ENCODE results near the gene AMH. TPM values are rescaled to one million over a fixed set of nuclear protein-coding genes. Genes with fewer than 3 reads are reported as not detected.
A peak's percentile ranks its signal among the peaks of the same experiment; 100 is the strongest.

AMH gene
- total RNA-seq, 1 donor from 2014 or later: 5.6 TPM

- peaks cover 45% of the 10 kb centered on the region for H3K4me1 Mint-ChIP-seq (ENCODE audit: unreplicated experiment)
- H3K27me3 Mint-ChIP-seq (ENCODE audit: unreplicated experiment): peaks cover 17% of the 10 kb centered on the region
- H3K4me3 Mint-ChIP-seq (ENCODE audit: unreplicated experiment): peak overlapping the region; percentile 98
- peak overlapping the region; percentile 98 for H3K27ac Mint-ChIP-seq (ENCODE audit: unreplicated experiment)
- TF ChIP-seq, protein P1, sequence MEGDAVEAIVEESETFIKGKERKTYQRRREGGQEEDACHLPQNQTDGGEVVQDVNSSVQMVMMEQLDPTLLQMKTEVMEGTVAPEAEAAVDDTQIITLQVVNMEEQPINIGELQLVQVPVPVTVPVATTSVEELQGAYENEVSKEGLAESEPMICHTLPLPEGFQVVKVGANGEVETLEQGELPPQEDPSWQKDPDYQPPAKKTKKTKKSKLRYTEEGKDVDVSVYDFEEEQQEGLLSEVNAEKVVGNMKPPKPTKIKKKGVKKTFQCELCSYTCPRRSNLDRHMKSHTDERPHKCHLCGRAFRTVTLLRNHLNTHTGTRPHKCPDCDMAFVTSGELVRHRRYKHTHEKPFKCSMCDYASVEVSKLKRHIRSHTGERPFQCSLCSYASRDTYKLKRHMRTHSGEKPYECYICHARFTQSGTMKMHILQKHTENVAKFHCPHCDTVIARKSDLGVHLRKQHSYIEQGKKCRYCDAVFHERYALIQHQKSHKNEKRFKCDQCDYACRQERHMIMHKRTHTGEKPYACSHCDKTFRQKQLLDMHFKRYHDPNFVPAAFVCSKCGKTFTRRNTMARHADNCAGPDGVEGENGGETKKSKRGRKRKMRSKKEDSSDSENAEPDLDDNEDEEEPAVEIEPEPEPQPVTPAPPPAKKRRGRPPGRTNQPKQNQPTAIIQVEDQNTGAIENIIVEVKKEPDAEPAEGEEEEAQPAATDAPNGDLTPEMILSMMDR (IDR thresholded peaks at IDR 0.05; ENCODE audit: unreplicated experiment): no peak
- no peak for DNase-seq (ENCODE audit: low spot score)
- peaks cover 20% of the 10 kb centered on the region for H3K36me3 Mint-ChIP-seq (ENCODE audit: low read depth, unreplicated experiment)
- H3K9me3 Mint-ChIP-seq (ENCODE audit: unreplicated experiment): no peaks in the 10 kb centered on the region
These were observed 9.1 kb upstream of the AMH start for GRCh38 chr19:2239771-2240770.

DNA sequence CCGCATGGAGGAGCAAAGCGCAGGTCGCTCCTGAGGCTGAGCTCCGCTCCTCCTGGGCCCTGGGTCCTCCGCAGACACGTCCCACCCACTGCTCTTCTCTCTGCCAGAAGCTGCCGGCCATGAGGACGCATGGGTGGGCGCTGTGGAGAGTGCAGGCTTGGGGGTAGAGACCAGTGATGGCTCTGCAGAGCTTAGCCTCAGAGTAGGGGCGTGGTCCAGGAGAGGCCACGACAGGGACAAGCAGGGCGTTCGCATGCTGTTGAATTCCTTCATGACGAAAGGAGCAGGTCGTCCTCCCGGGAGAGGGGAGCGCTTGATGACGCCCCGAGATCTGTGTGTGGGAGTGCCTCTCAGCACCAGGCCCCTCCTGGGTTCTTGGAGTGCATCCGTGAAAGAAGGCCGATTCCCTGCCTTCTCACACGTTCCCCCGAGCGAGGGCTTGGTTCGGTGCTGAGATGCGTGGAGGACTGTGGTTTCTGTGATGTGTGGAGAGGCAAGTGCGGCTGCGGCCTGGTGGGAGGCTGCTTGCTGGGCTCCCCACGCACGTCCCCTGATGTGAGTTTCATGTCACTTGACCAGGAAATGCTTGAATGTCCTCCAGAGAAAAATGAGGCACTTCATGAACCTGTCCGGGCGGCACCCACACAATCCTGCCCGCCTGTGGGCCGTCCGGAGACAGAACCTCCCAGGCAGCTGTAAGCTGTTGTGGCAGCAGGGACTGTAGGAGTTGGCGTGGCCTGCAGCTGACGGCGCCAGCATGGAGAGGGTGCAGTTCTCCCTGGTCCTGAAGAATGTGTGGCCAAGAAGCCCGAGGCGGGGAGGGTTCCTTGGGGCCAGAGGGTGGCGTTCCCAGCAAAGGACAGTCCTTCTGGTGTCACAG is 8.0 kb upstream of the AMH start:
- DNase-seq (ENCODE audit: low spot score): no peak
- TF ChIP-seq, protein P1 (IDR thresholded peaks at IDR 0.05; ENCODE audit: unreplicated experiment): no peak
- H3K9me3 Mint-ChIP-seq (ENCODE audit: unreplicated experiment): no peaks in the 10 kb centered on the region
- H3K27ac Mint-ChIP-seq (ENCODE audit: unreplicated experiment): peak overlapping the region; percentile 90
- H3K4me1 Mint-ChIP-seq (ENCODE audit: unreplicated experiment): peaks cover 43% of the 10 kb centered on the region
- H3K4me3 Mint-ChIP-seq (ENCODE audit: unreplicated experiment): peak overlapping the region; percentile 82
- H3K27me3 Mint-ChIP-seq (ENCODE audit: unreplicated experiment): peaks cover 17% of the 10 kb centered on the region
- peaks cover 23% of the 10 kb centered on the region for H3K36me3 Mint-ChIP-seq (ENCODE audit: low read depth, unreplicated experiment)

GRCh38 chr19:2242092-2242537 is 7.0 kb upstream of the AMH start:
- Mint-ChIP-seq H3K36me3 (ENCODE audit: low read depth, unreplicated experiment) (peaks cover 23% of the 10 kb centered on the region), H3K4me1 (ENCODE audit: unreplicated experiment) (peaks cover 43% of the 10 kb centered on the region), H3K27ac (ENCODE audit: unreplicated experiment) (no peak overlapping the region), H3K27me3 (ENCODE audit: unreplicated experiment) (peaks cover 17% of the 10 kb centered on the region), H3K4me3 (ENCODE audit: unreplicated experiment) (no peak overlapping the region), H3K9me3 (ENCODE audit: unreplicated experiment) (no peaks in the 10 kb centered on the region)
- no peak for DNase-seq (ENCODE audit: low spot score)
- TF ChIP-seq, protein P1 (IDR thresholded peaks at IDR 0.05; ENCODE audit: unreplicated experiment): no peak

DNA sequence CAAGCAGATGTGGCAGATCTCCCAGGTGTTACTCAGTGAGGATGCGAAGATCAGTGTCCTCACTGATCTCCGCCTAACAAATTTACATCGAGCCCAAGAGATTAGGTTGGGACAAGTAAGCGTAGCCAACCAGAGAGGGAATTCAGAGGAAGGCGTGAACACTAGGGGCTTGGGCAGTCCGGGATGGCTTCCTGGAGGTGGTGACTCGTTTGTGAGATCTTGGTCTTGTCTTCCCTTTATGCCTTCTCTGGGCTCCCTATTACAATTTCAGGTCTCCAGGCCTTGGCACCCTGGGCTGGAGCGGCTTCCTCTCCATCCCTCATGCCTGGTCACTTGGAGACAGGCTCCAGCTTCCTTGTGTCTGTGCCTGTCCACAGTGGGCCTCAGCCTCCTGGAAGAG is 6.3 kb upstream of the AMH start:
- Mint-ChIP-seq H3K4me1 (ENCODE audit: unreplicated experiment) (peaks cover 40% of the 10 kb centered on the region), H3K27me3 (ENCODE audit: unreplicated experiment) (peaks cover 11% of the 10 kb centered on the region), H3K36me3 (ENCODE audit: low read depth, unreplicated experiment) (peaks cover 19% of the 10 kb centered on the region), H3K9me3 (ENCODE audit: unreplicated experiment) (no peaks in the 10 kb centered on the region), H3K4me3 (ENCODE audit: unreplicated experiment) (peak overlapping the region; percentile 57), H3K27ac (ENCODE audit: unreplicated experiment) (peak overlapping the region; percentile 59)
- TF ChIP-seq, protein P1 (IDR thresholded peaks at IDR 0.05; ENCODE audit: unreplicated experiment): no peak
- DNase-seq (ENCODE audit: low spot score): no peak
